Measurements from ENCODE around the gene NLRC3. TPM values are rescaled to one million over a fixed set of nuclear protein-coding genes. Genes with fewer than 3 reads are reported as not detected.
"Not testable (repeated sequence)": the region's sequence is repeated elsewhere in the genome, so short reads cannot be mapped to it uniquely, and the experiment has no call there.

Gene NLRC3
- total and polyA plus RNA-seq, 12 donors, result 0.26 to 2.5 (median 1.0) TPM

DNA sequence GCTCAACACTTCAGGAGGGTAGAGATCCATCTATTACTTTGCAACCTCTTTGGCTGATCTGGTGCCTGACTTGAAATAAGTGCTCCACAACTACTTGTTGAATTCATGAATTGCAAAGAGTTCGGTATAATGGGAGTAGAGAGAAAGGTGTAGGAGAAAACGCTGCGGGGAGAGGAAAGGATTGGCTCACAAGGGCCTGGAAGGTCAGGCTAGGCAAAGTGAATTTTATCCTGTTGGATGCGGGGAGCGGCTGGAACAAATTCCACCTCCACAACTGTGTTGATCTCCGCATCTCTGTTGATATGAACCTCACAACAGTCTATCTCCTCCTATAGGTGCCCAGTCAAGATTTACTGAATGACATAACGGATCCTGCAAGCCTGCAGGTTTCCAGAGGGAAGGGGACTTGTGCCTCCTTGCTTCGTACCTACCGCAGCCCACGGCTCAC, 33.5 kb upstream of the NLRC3 start:
- TF ChIP-seq, protein P1, sequence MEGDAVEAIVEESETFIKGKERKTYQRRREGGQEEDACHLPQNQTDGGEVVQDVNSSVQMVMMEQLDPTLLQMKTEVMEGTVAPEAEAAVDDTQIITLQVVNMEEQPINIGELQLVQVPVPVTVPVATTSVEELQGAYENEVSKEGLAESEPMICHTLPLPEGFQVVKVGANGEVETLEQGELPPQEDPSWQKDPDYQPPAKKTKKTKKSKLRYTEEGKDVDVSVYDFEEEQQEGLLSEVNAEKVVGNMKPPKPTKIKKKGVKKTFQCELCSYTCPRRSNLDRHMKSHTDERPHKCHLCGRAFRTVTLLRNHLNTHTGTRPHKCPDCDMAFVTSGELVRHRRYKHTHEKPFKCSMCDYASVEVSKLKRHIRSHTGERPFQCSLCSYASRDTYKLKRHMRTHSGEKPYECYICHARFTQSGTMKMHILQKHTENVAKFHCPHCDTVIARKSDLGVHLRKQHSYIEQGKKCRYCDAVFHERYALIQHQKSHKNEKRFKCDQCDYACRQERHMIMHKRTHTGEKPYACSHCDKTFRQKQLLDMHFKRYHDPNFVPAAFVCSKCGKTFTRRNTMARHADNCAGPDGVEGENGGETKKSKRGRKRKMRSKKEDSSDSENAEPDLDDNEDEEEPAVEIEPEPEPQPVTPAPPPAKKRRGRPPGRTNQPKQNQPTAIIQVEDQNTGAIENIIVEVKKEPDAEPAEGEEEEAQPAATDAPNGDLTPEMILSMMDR (IDR thresholded peaks at IDR 0.05), result no peak
- Histone ChIP-seq H3K4me3 (peak overlapping the region; percentile 75 to 100 (median 94)), H3K36me3 (peaks cover 0 to 30% (median 0%) of the 10 kb centered on the region in 9 donors), H3K9me3 (no peaks in the 10 kb centered on the region), H3K4me1 (peaks cover 0 to 34% (median 24%) of the 10 kb centered on the region in 9 donors), H3K27me3 (no peaks in the 10 kb centered on the region), H3K27ac (peak overlapping the region in 9 of 10 donors; percentile 68 to 96 (median 91))
- DNase-seq (no peak), ATAC-seq (no peak)
- intact Hi-C loops (cut with DNase I), result no loop called here
- 2 to 5% methylated on average over 10 of the region's 10 CpGs for WGBS, 2 donors

DNA sequence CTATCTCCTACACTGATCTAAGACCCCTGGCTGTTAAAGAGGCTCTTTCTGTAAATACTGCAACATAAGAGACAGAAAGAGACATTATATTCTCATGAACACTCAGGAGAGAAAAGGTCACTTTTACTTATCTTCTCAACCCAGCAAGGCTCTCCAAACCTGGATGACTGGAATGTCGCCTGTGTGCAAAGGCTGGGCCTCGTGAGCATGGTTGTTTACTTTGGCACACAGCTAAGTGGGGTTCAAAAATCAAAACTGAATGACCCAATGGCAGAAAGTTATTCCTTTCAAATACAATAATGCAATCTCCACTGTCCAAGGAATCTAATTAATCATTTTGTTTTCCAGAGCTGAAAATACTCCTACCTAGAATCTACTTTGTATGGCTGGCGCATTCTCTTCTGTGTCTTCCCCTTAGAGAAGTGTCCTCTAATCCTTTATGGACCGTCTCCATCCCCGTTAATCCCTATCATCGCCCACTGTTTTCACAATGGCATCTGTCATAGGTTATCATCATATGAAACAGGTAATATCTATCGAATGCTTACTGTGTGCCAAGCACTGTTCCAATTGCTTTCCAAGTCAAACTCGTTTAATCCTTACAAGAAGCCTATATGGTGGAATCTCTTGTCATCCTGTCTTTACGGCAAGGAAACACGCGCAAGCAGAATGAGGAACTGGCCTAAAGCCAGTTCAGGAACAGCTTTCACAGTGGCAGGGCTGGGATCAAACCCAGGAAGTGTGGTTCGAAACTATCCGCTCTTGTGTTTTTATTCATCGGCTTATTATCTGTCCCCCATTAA, 32.9 kb upstream of the NLRC3 start:
- H3K4me3 ChIP-seq, result peak overlapping the region in 8 of 10 donors; percentile 75 to 100 (median 96)
- TF ChIP-seq, protein P1 (IDR thresholded peaks at IDR 0.05), result no peak
- H3K36me3 ChIP-seq, result peaks cover 0 to 31% (median 0%) of the 10 kb centered on the region in 9 donors
- H3K4me1 ChIP-seq, result peaks cover 0 to 34% (median 24%) of the 10 kb centered on the region in 9 donors
- no peak for ATAC-seq
- no peaks in the 10 kb centered on the region for H3K27me3 ChIP-seq
- H3K9me3 ChIP-seq, result no peaks in the 10 kb centered on the region
- WGBS, 2 donors, result 55 to 60% methylated on average over 14 of the region's 14 CpGs
- H3K27ac ChIP-seq, result peak overlapping the region in 4 of 10 donors; percentile 91 to 96 (median 93)
- DNase-seq, result no peak
- intact Hi-C loops (cut with DNase I), result no loop called here

DNA sequence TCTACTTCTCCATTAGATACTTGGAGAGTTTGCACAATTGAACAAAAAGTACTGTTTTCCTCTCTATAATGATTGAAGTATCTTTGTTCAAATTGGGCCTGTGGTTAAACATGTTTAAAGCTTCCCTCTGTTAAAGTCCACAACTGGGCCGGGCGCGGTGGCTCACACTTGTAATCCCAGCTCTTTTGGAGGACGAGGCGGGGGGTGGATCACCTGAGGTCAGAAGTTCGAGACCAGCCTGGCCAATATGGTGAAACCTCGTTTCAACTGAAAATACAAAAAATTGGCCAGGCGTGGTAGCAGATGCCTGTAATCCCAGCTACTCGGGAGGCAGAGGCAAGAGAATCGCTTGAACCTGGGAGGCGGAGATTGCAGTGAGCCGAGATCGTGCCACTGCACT, 31.8 kb upstream of the NLRC3 start:
- H3K27ac ChIP-seq; H3K9me3 ChIP-seq; DNase-seq; ATAC-seq; H3K27me3 ChIP-seq; H3K4me3 ChIP-seq; intact Hi-C loops (cut with DNase I): not testable (repeated sequence)
- peaks cover 0 to 32% (median 0%) of the 10 kb centered on the region in 9 donors for H3K36me3 ChIP-seq
- 98% methylated on average over 13 of the region's 13 CpGs for WGBS, 2 donors
- H3K4me1 ChIP-seq, result peaks cover 0 to 30% (median 24%) of the 10 kb centered on the region in 9 donors

DNA sequence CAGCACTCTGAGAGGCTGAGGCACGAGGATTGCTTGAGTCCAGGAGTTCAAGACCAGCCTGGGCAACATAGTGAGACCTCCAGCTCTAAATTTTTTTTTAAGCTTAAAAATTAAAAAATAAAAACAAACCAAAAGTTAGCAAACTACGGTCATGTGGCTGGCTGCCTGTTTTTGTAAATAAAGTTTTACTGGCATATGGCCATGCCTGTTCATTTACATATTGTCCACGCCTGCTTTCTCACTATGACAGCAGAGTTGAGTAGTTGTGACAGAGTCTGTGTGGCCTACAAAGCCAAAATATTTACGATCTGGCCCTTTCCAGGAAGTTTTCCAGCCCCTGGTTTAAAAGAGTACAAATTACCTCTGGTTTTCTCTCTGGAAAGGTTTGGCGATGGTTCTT, 30.9 kb upstream of the NLRC3 start:
- 95 to 97% methylated on average over 5 of the region's 5 CpGs for WGBS, 2 donors
- H3K9me3 ChIP-seq, result no peaks in the 10 kb centered on the region
- intact Hi-C loops (cut with DNase I), result no loop called here

More for the DNA sequence above, 30.9 kb upstream of the NLRC3 start:
- no peak for DNase-seq
- Histone ChIP-seq H3K27ac (no peak overlapping the region), H3K36me3 (peaks cover 0 to 40% (median 7%) of the 10 kb centered on the region in 9 donors), H3K27me3 (no peaks in the 10 kb centered on the region), H3K4me1 (peaks cover 0 to 26% (median 22%) of the 10 kb centered on the region in 9 donors), H3K4me3 (no peak overlapping the region)
- no peak for ATAC-seq
- TF ChIP-seq, protein P1 (IDR thresholded peaks at IDR 0.05), result no peak

All from heart right ventricle (tissue), 16 donors.